B cell (primary cell): Measurements from ENCODE around the gene TMEM139. TPM values are rescaled to one million over a fixed set of nuclear protein-coding genes. Genes with fewer than 3 reads are reported as not detected.

Experiments used
- ATAC-seq: fragments of 200-7000 bp; cut with Tn5 transposase; one replicate; pipeline ENCODE4 v1.10.0; 2021; ENCODE audit warnings: low read depth, mild to moderate bottlenecking, moderate number of reproducible peaks, moderate library complexity
- CTCF ChIA-PET: fragments of 350-600 bp; sonication (Branson Sonifier 250); formaldehyde crosslinking; loops from one replicate; lab custom pipeline; 2021; ENCODE audit warnings: antibody characterized with exemption, inconsistent platforms; lab: Charles Lee
- POLR2A ChIA-PET: fragments of 350-600 bp; sonication (Branson Sonifier 250); formaldehyde crosslinking; loops from one replicate; lab custom pipeline; 2021; ENCODE audit warnings: antibody characterized with exemption; lab: Charles Lee
- DNase-seq: peaks from one replicate; pipeline ENCODE4 v3.0.0; 2013
- H2AFZ ChIP-seq: 2 replicates; pipeline ENCODE4 v1.6.1; 2012; ENCODE audit warnings: mild to moderate bottlenecking, low read depth, low read length; ENCODE audit not compliant: insufficient read depth, poor library complexity, severe bottlenecking
- H3K27ac ChIP-seq, 2 donors: 1 replicate in 1 of 2; 2 replicates in 1 of 2; pipeline ENCODE4 v1.5.1; 2012 to 2013; ENCODE audit warnings: low read length in 2 of 2, mild to moderate bottlenecking in 2 of 2, moderate library complexity in 1 of 2
- H3K27me3 ChIP-seq, 4 experiments: fragments of 200-600 bp in 1 of 4; sonication (generic) in 1 of 4; replicated peaks in 1 of 4; 1 replicate in 2 of 4; 2 replicates in 2 of 4; pipeline versions ENCODE4 v1.6.1 to v1.7.0; 2013 to 2016; ENCODE audit warnings: low read length in 3 of 4, mild to moderate bottlenecking in 2 of 4, mixed read lengths in 1 of 4, moderate library complexity in 1 of 4; ENCODE audit not compliant: insufficient read depth in 4 of 4, control insufficient read depth in 3 of 4; ENCODE audit errors: control extremely low read depth in 1 of 4
- H3K36me3 ChIP-seq, 2 experiments: replicated peaks in 1 of 2; 1 replicate in 1 of 2; 2 replicates in 1 of 2; pipeline versions ENCODE4 v1.6.1 to v1.7.1; 2013; ENCODE audit warnings: low read length in 1 of 2; ENCODE audit not compliant: insufficient read depth in 2 of 2, control insufficient read depth in 1 of 2; ENCODE audit errors: control extremely low read depth in 1 of 2, extremely low read depth in 1 of 2
- H3K4me1 ChIP-seq, 2 donors: fragments of 200-600 bp in 1 of 2; sonication (generic) in 1 of 2; 1 replicate in 1 of 2; 2 replicates in 1 of 2; pipeline versions ENCODE4 v1.5.1 to v1.6.1; 2013 to 2017; ENCODE audit warnings: low read length in 2 of 2; ENCODE audit not compliant: control insufficient read depth in 2 of 2, insufficient read depth in 2 of 2
- H3K4me2 ChIP-seq: replicated peaks from 2 replicates; pipeline ENCODE3; 2012; ENCODE audit warnings: mild to moderate bottlenecking, low read depth, low read length; ENCODE audit not compliant: poor library complexity, severe bottlenecking
- H3K4me3 ChIP-seq, 5 experiments: fragments of 200-600 bp in 1 of 5; sonication (generic) in 1 of 5; 1 replicate in 3 of 5; 2 replicates in 2 of 5; pipeline versions ENCODE4 v1.5.1 to v1.7.0; 2011 to 2016; ENCODE audit warnings: low read length in 4 of 5, mild to moderate bottlenecking in 4 of 5, low read depth in 2 of 5, control low read depth in 1 of 5, moderate library complexity in 1 of 5; ENCODE audit not compliant: insufficient read depth in 1 of 5; ENCODE audit errors: control extremely low read depth in 1 of 5, extremely low read depth in 1 of 5
- H3K79me2 ChIP-seq: fragments of 200-600 bp; sonication (generic); one replicate; pipeline ENCODE4 v1.6.0; 2016; ENCODE audit warnings: low read length; ENCODE audit not compliant: control insufficient read depth, insufficient read depth
- H3K9ac ChIP-seq: fragments of 200-600 bp; sonication (generic); 2 replicates; pipeline ENCODE4 v1.6.1; 2017; ENCODE audit warnings: mild to moderate bottlenecking, low read length, moderate library complexity
- H3K9me3 ChIP-seq, 3 donors: one replicate each; pipeline versions ENCODE4 v1.6.1 to v1.7.1; 2013; ENCODE audit warnings: low read length in 2 of 3; ENCODE audit not compliant: control insufficient read depth in 2 of 3, insufficient read depth in 1 of 3; ENCODE audit errors: control extremely low read depth in 1 of 3
- H4K20me1 ChIP-seq: 2 replicates; pipeline ENCODE4 v1.6.0; 2012; ENCODE audit warnings: mild to moderate bottlenecking, low read length; ENCODE audit not compliant: insufficient read depth, control insufficient read depth, poor library complexity, severe bottlenecking
- H3K27ac Mint-ChIP-seq: one replicate; pipeline ENCODE4 v1.8.0; 2021; ENCODE audit warnings: mixed read lengths
- H3K27me3 Mint-ChIP-seq: one replicate; pipeline ENCODE4 v1.8.0; 2021; ENCODE audit warnings: mixed read lengths
- H3K4me1 Mint-ChIP-seq: one replicate; pipeline ENCODE4 v1.8.0; 2021; ENCODE audit warnings: mixed read lengths
- H3K4me3 Mint-ChIP-seq: one replicate; pipeline ENCODE4 v1.8.0; 2021; ENCODE audit warnings: mixed read lengths
- H3K9me3 Mint-ChIP-seq: one replicate; pipeline ENCODE4 v1.8.0; 2022; ENCODE audit warnings: mixed read lengths; ENCODE audit not compliant: insufficient read depth
- CTCF ChIP-seq: fragments of 200-600 bp; IDR thresholded peaks from one replicate; pipeline ENCODE4 v1.8.0; 2022; ENCODE audit warnings: antibody characterized with exemption, mild to moderate bottlenecking
- EZH2 ChIP-seq: IDR thresholded peaks from 2 replicates; pipeline ENCODE4 v1.6.1; 2012; ENCODE audit warnings: borderline replicate concordance, low read depth, mild to moderate bottlenecking, moderate library complexity, low read length; ENCODE audit not compliant: insufficient read depth, poor library complexity, severe bottlenecking
- WGBS: methylation state at CpG from one replicate; pipeline ENCODE4 v1.1.5; 2013; ENCODE audit warnings: missing lambda C conversion rate; ENCODE audit not compliant: insufficient coverage; 5-methylcytosine and 5-hydroxymethylcytosine counted together
- intact Hi-C: fragments of 100-400 bp; cut with micrococcal nuclease; formaldehyde crosslinking; loops from one replicate; pipeline ENCODE4 v1.10.0; 2022
- polyA plus RNA-seq: library from polyadenylated mRNA; depleted of rRNA; stranded (reverse); fragments of >200 nt; gene quantifications from 2 replicates; pipeline ENCODE4 v1.2.3, GENCODE V29; 2012
- total RNA-seq, 2 donors: library from RNA; stranded (reverse); fragments of 120-200 nt in 1 of 2; gene quantifications; 1 replicate in 1 of 2; 2 replicates in 1 of 2; pipeline versions ENCODE4 v1.2.3 to v1.2.4, GENCODE V29; 2013 to 2022

The TMEM139 gene
- total and polyA plus RNA-seq, 2 donors (not counting 1 experiment from before 2014, with no cell fraction given) = 0.12 TPM; not detected in 1

DNA sequence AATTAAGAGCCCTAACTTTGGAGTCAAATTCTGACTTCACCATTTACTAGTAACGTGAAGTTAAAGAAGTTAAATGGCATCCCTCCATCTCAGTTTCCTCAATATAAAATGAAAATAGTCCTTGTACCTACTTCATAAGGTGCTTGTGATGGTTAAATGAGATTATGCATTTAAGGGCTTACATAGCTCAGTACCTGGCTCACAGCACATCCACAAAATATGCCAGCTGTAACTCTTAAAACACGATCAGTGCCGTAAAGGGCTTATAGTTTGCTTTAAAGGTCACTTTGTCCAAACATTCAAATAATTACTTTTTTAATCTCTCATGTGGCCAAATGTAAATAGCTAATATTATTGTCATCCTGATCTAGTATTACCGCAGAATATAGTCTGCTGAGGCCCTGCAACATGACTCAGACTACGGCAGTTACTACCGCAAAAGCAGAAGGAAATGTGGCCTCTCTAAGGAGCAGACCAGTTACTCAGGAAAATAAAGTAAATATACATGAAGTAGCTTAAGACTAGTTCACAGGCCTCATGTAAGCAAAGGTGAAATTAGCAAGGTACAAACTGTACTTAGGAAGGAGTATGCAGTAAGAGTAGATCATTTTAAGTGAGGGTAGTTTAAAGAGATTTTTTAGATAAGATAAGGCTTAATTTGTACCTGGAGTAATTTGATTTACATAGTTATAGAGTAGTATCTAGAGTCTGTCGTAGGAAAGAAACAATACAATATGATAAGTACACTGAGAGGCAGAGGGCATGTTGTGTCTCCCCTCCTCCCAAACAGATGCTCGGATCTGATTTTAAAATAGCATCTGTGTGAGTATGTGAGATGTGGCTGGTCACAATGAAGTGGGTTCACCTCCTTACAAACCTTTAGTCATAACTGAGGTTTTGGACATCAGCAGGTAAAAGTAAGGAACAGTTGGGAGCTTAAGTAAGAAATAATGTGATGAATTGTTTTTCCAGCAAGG is 16.5 kb downstream of the TMEM139 start:
- H3K9ac ChIP-seq = no peak overlapping the region
- H3K27me3 ChIP-seq = no peaks in the 10 kb centered on the region
- no peak overlapping the region for H3K4me2 ChIP-seq
- H3K27ac ChIP-seq = peak overlapping the region in 1 of 2 donors; percentile 12
- no peak for DNase-seq
- H2AFZ ChIP-seq = no peak overlapping the region
- peaks cover 0 to 3% of the 10 kb centered on the region in 2 donors for H3K4me1 ChIP-seq
- H3K9me3 ChIP-seq = no peaks in the 10 kb centered on the region
- Mint-ChIP-seq H3K4me1 (peaks cover 18% of the 10 kb centered on the region), H3K4me3 (no peak overlapping the region), H3K27me3 (no peaks in the 10 kb centered on the region), H3K9me3 (no peaks in the 10 kb centered on the region), H3K27ac (no peak overlapping the region)
- H3K79me2 ChIP-seq = peaks cover 15% of the 10 kb centered on the region
- intact Hi-C loops = loop anchor here (1.0 to 5.0 kb wide), 2 partner anchors 39 to 61 kb away; partner anchors contain the start of gene GSTK1
- ChIA-PET CTCF (interaction anchor here (0.5 to 4.6 kb wide), 10 partner anchors 9 to 518 kb away, joined by 3 to 112 read pairs (median 3); no protein-coding TSS in a partner anchor), POLR2A (interaction anchor here (1.0 kb wide), 1 partner anchor 13 kb away, joined by 3 read pairs; the partner anchor contains the start of gene CASP2)
- no peak for ATAC-seq
- H3K36me3 ChIP-seq = peaks cover 2 to 91% of the 10 kb centered on the region in 2 experiments
- H4K20me1 ChIP-seq = peaks cover 40% of the 10 kb centered on the region
- H3K4me3 ChIP-seq = no peak overlapping the region
- 20% methylated on average over 1 of the region's 8 CpGs for WGBS
- TF ChIP-seq EZH2 (no peak), CTCF (no peak)
